ENCODE results near the gene ENAM.
A peak's percentile ranks its signal among the peaks of the same experiment; 100 is the strongest.
"Not testable (repeated sequence)": the region's sequence is repeated elsewhere in the genome, so short reads cannot be mapped to it uniquely, and the experiment has no call there.

ENAM gene

DNA sequence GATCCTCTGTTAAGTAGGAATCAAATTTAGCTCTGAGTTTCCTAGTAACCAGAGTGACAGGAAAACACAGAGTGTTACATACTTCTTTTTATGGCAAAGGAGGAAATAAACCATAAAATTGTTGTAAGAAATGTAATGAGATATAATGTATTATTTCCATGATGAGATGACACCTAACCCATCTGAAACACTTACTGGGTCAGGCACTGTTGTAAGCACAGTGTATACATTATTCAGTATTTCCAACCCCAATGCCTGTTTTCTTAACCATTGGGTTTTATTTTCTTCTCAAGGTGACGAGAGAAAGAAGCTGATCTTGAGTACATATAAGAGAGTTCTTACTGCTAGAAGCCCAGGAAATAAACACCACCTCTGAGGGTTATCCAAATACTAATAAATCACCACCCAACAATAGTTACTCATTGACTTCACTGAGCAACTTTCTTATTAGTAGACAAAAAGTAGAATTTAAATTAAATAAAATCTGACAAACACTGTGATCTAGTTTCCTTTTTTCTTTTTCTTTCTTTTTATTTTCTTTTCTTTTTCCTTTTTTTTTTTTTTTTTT lies 4.2 kb upstream of the ENAM start:
- DNase-seq (ENCODE audit: low read depth in 2 of 2), result no peak

DNA sequence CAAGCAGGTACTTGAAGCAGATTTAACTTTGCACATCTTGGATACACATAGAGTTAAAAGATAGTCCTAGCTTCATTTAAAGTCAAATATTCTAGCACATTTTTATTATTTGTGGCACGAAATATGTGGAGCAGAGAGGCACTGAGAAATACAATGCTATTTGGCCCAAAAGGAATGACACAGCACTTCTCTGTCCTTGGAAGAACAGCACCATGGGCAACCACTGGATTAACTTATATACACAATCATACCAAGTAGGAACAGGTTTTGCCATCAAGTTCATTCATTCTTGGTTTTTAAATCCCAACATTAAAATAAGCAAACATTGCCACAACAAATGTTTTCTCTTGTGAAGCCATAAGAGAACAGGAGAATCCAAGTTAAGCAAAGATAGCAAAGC lies 924 bp upstream of the ENAM start:
- DNase-seq (ENCODE audit: low read depth in 2 of 2), result no peak

DNA sequence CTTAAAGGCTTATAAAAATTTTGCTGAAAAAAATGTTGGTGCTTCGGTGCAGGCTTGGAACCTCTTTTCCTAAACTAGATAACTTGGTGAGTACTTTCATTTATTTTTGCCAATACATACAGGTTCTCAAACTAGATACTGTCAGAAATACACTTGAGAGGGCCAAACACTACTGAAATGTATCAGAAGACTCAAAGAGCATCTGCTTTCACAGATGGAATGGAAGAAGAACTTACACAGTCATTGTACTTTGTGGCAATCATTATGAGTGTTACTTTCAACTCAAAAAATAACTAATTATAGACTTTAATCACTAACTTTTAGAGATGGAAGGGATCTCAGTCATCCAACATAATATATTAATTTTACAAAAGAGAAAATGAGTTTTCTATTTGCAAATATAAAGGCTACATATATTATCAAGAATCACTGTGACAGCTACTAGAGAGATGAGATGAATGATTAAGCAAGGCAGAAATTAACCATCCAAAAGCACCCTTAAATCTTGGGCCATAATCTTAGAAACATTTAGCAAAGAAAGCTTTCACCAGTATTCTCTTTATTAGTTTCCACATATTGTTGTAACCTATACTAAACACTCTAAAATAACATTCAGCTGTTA lies 1.0 kb downstream of the ENAM start:
- DNase-seq (ENCODE audit: low read depth in 2 of 2), result no peak

DNA sequence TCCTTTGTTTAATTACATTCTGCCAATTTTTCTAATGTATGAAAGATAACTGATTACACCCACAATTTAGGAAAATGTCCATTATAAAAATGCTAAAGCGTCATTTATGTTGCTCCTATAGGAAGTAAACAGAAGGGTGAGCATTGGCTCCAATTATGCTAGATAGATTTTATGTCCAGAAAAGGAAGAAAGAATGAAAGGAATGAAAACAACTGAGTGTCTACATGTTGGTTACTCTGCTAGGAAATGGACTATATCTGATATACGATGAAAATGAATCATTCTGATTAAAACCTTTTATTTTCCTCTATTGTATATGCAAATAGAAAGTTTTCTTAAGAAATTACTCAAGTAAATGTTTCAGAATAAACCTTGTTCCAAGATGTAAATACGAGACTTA lies 1.6 kb downstream of the ENAM start:
- DNase-seq (ENCODE audit: low read depth in 2 of 2), result no peak

DNA sequence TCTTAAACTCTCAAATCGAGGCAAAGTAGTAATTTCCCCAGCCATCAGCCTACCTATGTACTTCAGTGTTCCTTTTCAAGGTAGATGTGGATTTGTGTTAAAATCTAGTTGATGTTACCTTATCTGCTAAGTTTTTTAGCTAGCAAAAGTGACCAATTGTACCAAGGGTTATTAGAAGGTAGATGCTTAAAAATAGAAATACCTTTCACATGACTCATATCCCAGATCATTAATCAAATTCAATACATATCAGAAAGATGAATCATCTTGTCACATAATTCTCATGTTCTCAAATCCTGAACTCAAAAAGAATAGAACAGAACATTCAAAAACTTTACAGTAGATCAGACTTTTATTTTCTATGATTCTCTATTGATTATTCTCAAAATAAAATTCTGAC lies 3.5 kb downstream of the ENAM start:
- DNase-seq (ENCODE audit: low read depth in 2 of 2), result no peak

DNA sequence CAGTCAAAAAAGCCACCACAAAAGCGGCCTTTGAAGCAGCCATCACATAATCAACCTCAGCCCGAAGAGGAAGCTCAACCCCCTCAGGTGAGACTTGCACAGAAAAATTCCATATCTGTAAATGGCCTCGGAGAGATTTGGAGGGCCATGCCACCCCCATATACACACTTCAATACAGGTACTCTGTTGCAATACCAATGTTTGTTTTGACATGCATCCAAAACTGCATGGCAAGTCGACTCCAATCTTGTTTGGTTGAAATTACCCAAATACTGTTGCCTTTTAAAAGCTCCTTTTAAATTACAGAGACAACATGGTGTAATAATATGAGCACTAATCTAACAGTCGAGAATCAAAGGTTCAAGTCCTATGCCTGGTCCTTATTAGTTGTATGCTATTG lies 5.9 kb downstream of the ENAM start:
- DNase-seq (ENCODE audit: low read depth in 2 of 2), result no peak

DNA sequence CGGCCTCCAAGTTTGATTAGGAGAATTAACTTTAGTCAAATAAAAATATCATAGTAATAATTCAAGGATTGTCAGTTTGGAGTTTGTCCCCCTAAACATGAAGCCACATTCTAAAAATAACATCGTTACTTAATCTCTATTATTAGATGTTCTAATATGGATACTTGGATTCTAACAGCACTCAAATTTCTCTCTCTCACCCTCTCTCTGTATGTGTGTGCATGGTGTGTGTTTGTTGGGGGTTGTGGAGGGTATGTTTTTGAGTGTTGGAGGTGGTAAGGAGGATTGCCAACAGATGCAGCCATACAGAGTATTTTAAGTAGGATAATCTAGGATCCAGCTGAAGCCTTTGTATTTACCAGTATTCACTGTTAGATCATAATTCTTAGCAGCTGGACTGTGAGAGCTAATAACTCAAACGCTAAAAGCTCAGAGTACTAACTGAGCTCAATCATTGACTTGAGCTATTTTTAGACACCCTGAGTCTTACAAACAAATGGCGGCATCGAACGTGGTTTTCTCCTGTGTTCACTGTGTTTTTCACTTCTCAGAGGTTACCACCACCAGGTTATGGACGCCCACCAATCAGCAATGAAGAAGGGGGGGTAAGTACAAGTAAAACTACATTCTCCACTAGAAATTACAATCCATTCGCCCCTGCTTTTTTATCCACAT lies 8.8 kb downstream of the ENAM start:
- no peak for DNase-seq (ENCODE audit: low read depth in 2 of 2)

DNA sequence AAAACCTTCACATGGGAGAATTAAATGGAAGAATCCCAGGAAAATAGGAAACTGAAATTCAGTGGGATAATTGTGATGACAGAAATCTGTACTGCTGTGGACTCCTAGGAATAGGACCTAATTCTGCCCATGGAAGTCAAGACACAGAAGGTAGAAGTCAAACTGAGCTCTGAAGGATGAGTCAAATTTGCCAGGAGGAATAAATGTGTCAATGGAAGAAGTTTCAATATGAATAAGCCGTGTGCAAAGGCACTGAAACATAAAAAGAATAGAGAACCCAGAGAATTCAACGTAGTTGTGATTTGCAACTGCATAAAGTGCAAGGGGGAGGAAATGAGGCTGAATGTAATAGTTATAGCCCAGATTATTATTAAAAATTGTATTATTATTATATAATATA lies 11.6 kb downstream of the ENAM start:
- DNase-seq (ENCODE audit: low read depth in 2 of 2), result no peak

DNA sequence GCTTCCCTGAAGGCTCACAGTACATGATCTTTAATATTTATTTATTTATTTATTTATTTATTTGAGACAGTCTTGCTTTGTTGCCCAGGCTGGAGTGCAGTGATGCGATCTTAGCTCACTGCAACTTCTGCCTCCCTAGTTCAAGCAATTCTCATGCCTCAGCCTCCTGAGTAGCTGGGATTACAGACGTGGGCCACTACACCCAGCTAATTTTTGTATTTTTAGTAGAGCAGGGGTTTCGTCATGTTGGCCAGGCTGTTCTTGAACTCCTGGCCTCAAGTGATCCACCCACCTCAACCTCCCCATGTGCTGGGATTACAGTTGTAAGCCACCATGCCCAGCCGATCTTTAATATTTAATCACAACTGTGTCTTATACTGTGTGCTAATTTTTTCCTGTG lies 22.2 kb downstream of the ENAM start:
- DNase-seq (ENCODE audit: low read depth in 2 of 2), result not testable (repeated sequence)

DNA sequence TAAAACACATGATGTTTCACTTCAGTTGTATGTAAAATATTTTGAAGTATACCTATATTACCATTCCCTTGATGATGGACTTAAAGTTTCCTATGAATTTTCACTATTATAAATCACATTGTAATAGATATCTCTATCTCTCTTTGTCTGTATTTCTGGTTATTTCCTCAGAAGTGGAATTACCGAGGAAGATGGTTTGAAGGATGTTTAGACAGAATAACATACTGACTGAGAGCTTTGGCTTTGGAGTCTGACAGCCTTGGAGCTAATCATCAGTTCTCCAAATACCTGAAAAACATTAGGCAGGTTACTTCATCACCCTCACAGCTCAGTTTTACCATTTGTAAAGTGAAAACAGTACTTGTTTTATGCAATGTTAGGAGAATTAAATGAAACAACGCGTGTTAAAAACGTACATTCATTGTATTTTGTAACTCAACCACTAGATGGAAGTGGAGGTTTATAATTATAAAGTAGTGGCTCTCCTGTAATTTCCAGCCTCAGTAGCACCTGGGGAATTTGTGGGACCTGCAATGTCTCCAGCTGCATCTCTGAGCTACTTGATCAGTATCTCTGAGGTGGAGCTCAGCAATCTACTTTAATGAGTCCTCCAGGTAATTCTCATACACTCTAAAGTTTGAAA lies 23.4 kb downstream of the ENAM start:
- DNase-seq (ENCODE audit: low read depth in 2 of 2), result no peak

DNA sequence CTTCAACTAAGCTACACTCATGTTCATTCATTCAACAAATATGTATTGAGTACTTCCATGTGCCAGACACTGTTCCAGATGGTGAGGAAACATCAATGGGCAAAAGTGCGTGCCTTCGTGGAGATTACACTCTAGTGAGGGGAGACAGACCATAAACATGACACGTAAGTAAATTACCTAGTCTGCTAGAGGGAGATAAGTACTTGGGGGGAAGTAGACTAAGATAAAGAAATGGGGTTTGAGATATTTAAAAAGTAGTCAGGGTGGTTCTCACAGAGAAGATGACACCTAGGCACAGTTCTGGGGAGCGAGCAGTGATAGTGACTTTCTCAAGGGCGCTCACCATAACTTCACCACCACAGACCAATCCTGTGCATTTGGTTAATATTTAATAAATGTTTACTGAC lies 26.1 kb downstream of the ENAM start:
- no peak for DNase-seq (ENCODE audit: low read depth in 2 of 2)

DNA sequence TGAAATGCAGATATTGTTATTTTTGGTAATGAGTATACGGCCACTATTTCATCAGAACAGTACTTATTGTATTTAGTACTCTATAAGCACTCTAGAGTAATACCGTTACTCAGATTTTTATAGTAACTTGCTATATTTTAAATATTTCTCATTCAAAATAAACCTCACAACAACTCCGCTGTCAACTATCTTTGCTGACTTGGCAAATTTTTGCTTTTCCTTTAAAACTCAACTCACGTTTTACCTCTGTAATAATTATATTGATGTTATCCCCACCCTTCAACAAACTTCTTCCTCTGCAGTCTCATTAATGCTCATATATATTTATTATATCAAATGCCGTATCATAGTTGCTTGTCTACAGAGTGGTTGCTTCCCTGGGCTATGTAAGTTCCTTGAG lies 28.8 kb downstream of the ENAM start:
- DNase-seq (ENCODE audit: low read depth in 2 of 2), result no peak

DNA sequence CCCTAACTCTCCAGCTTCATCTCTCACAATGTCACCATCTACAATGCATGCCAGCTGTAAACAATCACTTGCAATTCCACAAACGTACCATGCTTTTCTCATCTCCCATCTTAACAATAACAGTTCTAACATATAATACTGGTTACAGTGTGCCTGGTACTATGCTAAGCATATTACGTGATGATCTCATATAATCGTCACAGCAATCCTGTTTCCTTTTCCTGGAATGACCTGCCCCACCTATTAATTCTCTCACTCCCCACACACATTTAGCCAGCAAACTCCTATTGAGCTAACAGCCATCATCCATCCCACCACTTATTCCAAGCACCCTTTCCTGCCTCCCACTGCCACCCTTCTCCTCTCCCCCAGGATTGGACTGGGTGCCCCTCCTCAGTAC lies 29.9 kb downstream of the ENAM start:
- DNase-seq (ENCODE audit: low read depth in 2 of 2), result no peak

DNA sequence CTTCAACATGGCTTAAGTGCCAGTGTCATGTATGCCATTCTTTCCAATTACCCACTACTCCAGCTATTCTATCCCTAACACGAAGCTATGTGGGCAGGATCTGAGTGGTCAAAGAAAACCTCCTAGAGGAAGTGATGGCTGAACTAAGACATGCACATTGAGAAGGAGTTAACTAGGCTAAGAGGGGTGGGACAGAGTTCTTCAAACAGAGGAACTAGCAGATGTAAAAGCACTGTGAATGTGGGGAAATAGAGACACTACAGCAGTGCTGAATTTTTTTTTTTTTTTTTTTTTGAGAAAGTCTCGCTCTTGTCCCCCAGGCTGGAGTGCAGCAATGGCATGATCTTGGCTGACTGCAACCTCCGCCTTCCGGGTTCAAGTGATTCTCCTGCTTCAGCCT lies 31.6 kb downstream of the ENAM start:
- DNase-seq (ENCODE audit: low read depth in 2 of 2), result no peak

DNA sequence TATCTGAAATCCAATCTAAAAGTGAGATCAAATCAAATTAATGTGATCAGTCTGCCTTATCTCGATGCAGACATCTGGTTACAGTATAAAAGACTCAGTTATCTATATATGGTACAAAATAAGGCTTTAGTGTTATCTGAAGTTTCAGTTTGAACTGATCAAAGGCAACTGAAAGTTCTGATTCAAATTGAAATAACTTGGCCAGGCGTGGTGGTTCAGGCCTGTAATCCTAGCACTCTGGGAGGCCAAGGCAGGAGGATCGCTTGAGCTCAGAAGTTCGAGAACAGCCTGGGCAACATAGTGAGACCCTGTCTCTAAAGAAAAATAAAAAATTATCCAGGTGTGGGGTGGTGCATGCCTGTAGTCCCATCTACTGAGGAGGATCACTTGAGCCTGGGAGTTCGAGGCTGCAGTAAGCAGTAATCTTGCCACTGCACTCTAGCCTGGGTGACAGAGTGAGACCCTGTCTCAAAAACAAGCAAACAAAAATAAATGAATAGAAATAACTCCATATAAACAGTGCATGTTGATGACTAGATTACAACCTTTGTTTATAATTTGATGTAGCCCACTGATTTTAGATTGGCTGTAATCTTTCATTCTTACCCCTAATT lies 32.9 kb downstream of the ENAM start:
- peak in 1 of 2 donors; percentile 6 for DNase-seq (ENCODE audit: low read depth in 2 of 2)

DNA sequence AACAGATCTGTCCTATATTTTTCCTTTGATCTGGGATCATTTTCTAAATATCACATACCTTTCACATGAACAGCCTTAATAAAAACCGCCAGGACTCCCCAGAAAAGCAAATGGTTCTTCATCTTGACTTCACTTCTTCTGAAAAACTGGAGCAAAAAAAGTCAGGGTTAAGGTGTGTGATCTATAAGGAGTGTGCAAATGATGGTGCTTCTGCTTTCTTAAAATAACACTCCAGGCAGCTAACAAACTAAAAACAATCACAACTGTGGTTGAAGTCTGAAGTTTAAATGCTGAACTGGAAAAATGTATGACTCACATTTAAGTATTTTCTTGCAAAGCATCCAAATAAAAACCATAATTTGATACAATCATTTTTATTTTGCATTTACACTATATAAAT lies 37.8 kb downstream of the ENAM start, which contains the start of gene JCHAIN:
Gene JCHAIN (minus strand): TSS at position 140 of the 400 bp plus-strand sequence. CDS start 18 bp downstream, at position 122.
- DNase-seq (ENCODE audit: low read depth in 2 of 2), result no peak

DNA sequence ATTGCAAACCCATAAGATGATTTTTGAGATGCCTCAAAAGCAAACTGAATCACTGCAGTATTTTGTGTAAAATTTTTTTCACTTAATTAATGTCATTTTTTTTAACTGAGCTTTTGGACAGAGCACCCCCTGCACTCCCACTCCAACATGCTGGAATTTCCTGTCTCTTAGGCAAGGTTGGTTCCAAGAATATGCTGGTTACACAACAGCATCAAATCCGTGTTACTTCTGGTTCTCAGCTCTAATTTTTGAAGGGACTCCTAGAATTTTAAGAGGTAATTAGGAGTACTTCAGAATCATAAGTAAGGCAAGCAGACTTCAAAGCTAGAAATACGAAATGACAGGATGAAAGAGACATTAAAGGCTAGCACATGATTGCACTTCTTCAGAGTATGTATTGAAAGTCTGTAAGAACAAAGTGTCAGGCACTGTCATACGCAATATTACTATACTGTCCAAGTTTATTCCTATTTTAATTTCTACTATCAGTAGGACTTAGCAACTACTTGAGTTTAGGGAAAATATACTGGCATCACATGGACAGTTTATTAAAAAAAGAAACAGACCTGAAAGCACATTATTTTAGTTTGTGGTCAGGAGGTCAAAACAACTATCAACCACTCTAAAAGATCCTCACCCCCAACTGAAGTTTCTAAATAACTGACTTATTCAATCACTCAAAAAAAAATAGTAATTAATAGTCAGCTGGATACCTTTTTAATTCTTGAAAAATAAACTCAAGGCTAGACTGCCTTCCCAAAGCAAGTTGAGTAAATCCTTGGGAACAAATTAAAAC lies 39.4 kb downstream of the ENAM start:
- DNase-seq (ENCODE audit: low read depth in 2 of 2), result no peak

DNA sequence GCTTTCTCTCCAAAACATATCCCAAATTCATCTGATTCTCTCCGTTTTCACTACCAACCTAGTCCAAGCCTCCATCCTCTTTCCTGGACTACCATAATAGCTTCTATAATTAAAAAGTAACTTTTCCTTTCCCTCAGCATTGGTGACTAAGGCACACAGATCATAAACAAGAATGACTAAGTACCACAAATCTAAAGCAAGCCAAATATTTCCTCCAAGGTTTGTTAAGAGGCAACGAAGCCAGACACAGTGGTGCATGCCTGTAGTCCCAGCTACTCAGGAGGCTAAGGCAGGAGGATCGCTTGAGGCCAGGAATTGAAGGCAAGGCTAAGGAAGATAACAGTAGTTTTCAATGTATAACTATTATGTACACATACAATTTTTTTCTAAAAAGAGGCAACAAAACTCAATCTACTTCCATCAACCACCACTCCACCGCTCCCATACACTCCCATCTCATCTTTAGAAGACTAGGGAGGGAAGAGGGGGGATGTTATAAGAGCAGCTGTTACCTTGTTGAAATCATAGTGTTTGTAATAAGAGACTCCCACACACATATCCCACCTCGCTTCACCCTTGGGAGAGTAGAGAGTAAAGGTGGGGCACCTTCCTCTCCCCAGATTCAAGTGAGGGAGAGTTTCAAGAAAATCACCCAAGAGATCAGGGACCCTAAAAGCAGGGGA lies 41.9 kb downstream of the ENAM start:
- DNase-seq (ENCODE audit: low read depth in 2 of 2), result no peak

DNA sequence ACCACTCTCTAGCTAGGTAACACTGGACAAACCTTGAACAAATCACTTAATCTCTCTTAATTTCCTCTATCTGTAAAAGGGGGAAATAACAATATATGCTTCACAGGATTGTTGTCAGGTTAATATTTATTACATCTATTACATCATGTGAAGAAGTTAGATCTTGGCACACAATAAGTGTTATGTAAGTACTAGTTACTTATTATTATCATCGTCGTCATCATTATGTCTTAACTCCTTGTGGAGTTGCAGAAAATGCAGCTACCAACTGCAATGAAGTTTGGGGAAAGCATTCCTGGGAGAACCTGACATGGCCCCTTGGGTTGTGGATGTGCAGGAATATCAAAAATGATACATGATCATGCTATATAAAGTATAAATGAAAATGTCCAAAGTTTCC lies 42.5 kb downstream of the ENAM start:
- no peak for DNase-seq (ENCODE audit: low read depth in 2 of 2)

DNA sequence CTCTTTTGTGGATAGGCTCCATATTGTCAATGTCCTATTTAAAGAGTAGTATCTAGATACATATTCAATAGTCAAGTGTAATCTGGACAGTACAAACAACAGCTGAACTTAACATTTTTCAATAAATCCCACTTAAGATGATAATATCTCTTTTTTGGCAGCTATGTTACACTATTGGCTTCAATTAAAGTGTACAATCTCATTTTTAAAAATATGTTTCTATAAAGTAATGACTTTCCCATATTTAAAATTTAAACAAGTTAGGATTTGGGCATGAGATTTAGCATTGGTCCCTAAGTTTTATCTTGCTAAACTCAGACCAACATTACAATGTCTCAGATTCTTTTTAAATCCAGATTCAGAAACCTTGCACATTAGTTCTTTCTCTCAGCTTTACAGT lies 45.6 kb downstream of the ENAM start:
- no peak for DNase-seq (ENCODE audit: low read depth in 2 of 2)

DNA sequence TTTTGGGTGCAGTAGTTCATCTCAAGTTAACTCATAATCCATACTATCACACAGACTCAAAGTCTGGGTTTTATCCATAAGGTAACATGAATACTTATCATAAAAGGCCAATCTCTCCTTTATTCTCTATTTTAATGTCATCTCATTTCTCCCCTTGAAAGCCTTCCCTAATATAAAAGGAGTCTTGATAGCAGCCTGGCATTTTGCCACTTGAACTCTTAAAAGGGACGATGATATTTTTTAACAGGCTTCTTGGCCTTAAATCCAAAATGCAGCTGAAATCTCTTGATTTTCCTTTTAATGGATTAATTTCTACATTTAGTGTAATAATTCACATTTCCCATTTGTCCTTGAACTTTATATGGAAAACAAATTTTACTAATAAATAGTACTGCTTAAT lies 46.2 kb downstream of the ENAM start:
- DNase-seq (ENCODE audit: low read depth in 2 of 2), result no peak
